ENCODE results near the gene GFRA1.

GRCh38 chr10:116268976-116269375 lies 4.0 kb downstream of the GFRA1 start:
- peak; percentile 39; the same call in 2 of the 3 replicates for TF ChIP-seq CTCF (IDR thresholded peaks at IDR 0.05)
- no peak for TF ChIP-seq POLR2A (IDR thresholded peaks at IDR 0.05; ENCODE audit: low read length)
- TF ChIP-seq MYC (IDR thresholded peaks at IDR 0.05; ENCODE audit: borderline replicate concordance, low read length), result no peak
- no peak for TF ChIP-seq JUN (IDR thresholded peaks at IDR 0.05)
- TF ChIP-seq CEBPB (IDR thresholded peaks at IDR 0.05), result no peak
- TF ChIP-seq RAD21 (conservative IDR thresholded peaks at IDR 0.05 in 1 of 2, IDR thresholded peaks at IDR 0.05 in 1 of 2), result peak; percentile 9 to 46; a peak in 2 of 5 replicates
- no peak for TF ChIP-seq EP300 (IDR thresholded peaks at IDR 0.05)
- no peak for TF ChIP-seq ATOH8 (CRISPR knock-in tag; IDR thresholded peaks at IDR 0.05; ENCODE audit: low read depth)
- TF ChIP-seq HEYL (CRISPR knock-in tag; IDR thresholded peaks at IDR 0.05), result no peak
- TF ChIP-seq NR3C1 (IDR thresholded peaks at IDR 0.05), result no peak
- TF ChIP-seq HOXB5 (CRISPR knock-in tag; IDR thresholded peaks at IDR 0.05), result no peak
- TF ChIP-seq PHF8 (IDR thresholded peaks at IDR 0.05; ENCODE audit: borderline replicate concordance, low read depth), result no peak
